HG03469 (cell line): ENCODE data around the gene DUSP10.

Experiments
- ATAC-seq: cut with Tn5 transposase; IDR thresholded peaks from one replicate; pipeline ENCODE4 v1.9.1; 2021; ENCODE audit warnings: mild to moderate bottlenecking, moderate library complexity, moderate number of reproducible peaks; ENCODE audit not compliant: unreplicated experiment

Gene DUSP10

GRCh38 chr1:221735999-221736398 is 5.9 kb downstream of the DUSP10 start:
- ATAC-seq = no peak

GRCh38 chr1:221734187-221734586 is 7.7 kb downstream of the DUSP10 start:
- no peak for ATAC-seq

GRCh38 chr1:221732052-221732451 is 9.8 kb downstream of the DUSP10 start:
- no peak for ATAC-seq

DNA sequence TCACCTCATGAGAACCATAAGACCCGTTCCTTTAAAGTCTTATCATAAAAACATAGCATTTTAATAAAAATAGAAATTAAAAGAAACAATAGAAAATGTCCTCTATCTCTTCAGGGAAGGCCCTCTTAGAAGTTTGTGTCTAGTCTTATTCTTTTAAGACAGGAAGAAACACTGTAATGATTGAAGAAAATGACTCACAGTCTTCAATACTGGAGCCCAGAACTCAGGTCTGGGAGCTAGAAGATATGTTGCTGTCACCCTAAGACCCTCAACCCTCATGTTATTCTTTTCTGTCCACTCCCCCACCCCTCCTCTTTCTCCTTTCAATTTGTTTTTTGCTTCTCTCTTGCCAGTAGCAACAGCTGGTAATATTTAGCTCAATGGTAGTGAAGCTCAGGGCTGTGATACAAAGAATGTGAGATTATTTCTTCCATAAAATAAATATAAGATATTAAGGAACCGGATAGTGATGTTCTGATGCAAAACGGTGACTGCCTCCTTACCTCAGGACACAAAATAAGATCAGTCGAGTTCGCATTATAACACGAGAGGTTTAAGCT is 12.0 kb downstream of the DUSP10 start:
- no peak for ATAC-seq

GRCh38 chr1:221728037-221728505 is 13.8 kb downstream of the DUSP10 start:
- ATAC-seq = no peak

- ATAC-seq = no peak
Observed at GRCh38 chr1:221727146-221728036, 14.5 kb downstream of the DUSP10 start.

DNA sequence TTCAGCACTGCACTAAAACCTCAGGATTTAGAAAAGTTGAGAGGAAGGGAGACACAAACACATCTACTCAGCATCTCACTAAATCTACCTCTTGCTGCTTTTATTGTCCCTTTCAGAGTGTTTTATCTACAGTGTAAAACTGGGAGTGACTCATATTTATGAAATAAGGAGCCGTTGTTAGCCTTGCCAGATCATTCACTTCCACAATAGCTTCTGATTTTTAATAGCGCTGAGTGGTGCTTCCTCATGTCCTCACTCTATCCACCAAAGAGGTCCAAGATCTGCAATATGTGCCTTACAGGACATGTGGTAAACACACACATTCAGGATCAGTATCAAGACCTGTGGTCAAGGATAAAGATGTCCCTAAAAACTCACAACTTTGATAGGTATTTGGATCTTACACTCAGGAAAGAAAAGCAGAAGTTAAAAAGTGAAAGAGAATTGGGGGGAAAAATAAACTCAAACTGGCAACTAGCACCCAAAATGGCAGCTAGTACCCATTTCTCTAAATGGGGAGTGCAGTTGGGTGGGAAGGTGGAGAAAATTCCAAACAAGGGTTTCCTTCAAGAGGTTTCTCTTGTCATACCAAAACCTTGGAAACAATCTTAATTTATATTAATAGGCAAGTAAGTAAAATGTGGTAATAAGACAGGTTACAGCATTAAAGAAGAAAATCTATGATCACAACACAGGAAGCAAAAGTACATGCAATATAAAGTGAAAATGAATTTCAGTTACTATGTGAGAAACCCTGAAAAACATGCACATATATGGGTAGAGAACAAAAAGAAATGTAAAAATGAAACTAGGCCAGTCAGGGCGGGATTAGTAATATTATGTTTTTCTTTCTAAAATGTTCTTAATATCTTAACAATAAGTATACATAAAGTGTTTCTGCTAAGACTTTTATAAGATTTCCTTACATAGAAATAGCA is 15.9 kb downstream of the DUSP10 start:
- no peak for ATAC-seq

- no peak for ATAC-seq
Observed at GRCh38 chr1:221724931-221725605, 16.8 kb downstream of the DUSP10 start.

- ATAC-seq = no peak
Observed at GRCh38 chr1:221723848-221724236, 18.0 kb downstream of the DUSP10 start.

DNA sequence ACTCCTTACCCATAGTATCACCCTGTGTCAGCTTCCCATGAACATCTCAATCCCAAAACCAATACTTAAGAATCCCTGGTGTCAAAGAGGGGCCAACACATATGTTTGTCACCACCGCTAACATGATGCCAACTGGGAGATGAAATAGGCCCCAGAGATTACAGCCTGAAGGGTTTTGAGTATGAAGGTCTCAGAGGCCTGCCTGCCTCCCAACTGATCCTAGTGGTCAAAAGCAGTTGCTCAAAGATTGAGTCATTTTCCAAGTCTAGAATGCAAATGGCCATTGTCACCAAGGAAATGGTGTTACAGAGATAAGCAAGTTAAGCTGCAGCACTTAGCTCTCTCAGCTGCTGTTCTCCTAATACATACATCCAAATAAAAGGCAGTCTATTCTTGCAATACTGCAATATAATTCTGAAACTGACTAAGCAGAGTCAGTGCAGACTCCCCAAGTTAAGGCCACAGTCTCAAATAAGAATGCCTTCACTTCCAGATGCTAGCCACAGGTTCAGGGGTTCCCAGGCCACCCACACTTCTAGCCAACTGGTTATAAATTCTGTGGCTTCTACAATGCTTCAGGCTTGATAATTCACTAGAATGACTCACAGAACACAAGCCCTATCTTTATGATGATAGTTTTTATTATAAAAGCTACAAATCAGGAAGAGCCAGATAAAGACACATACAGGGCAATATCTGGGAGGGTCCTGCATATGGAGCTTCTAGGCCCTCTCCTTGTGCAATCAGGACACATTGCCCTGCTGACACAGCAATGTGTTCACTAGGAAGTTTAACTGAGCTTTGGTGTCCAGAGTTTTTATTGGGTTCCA is 18.7 kb downstream of the DUSP10 start:
- ATAC-seq = no peak

DNA sequence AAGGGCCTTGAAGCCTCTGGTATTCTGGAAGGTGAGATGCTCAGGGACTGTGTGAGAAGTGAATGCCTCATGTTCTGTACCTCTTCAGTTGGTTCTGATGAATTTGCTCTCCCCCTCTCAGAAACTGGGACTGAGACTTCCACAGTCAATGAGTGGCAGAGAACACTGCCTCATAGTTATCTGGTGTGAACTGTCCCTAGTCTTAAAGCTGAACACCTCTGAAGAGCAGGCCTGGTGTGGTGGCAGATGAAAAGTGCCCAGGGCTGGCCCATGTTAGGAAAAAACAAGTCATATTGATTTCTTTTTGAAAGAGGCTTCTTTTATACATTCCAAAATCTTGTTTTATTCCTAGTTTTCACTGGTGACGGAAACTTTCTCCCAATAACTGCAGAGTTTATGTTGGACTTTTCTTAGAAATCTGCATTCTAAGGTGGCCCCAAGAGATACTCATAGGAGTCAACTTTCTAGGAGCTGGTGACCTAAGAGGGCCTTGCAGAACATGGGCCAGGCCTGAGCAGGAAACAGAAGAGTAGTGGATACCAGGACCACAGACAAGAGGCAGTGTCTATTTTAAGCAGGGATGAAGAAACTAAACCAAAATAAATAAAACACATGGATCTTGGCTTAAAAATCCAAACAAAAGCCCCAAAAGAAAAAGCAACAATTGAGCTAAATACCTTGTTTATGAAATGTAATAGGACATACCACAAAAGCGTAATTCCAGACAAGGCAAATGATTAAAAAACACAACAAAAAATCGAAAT is 19.5 kb downstream of the DUSP10 start:
- ATAC-seq = no peak

GRCh38 chr1:221720545-221720944 is 21.3 kb downstream of the DUSP10 start:
- ATAC-seq = no peak

- ATAC-seq = no peak
Observed at GRCh38 chr1:221719987-221720386, 21.9 kb downstream of the DUSP10 start.

DNA sequence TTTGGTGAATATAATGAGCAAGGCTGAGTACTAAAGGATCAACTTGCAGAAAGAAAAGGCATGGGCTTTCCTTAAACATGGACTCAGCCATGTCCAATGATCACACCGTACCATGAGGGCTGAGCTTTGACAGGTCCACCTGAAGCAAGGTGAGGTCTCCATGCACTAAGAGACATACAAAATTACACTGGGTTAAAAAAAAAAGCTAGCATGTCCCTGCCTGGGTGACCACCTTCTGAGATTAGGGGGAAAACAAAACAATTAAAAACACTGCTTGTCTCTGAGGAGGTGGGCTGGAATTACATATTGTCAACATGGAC is 22.7 kb downstream of the DUSP10 start:
- ATAC-seq = no peak

DNA sequence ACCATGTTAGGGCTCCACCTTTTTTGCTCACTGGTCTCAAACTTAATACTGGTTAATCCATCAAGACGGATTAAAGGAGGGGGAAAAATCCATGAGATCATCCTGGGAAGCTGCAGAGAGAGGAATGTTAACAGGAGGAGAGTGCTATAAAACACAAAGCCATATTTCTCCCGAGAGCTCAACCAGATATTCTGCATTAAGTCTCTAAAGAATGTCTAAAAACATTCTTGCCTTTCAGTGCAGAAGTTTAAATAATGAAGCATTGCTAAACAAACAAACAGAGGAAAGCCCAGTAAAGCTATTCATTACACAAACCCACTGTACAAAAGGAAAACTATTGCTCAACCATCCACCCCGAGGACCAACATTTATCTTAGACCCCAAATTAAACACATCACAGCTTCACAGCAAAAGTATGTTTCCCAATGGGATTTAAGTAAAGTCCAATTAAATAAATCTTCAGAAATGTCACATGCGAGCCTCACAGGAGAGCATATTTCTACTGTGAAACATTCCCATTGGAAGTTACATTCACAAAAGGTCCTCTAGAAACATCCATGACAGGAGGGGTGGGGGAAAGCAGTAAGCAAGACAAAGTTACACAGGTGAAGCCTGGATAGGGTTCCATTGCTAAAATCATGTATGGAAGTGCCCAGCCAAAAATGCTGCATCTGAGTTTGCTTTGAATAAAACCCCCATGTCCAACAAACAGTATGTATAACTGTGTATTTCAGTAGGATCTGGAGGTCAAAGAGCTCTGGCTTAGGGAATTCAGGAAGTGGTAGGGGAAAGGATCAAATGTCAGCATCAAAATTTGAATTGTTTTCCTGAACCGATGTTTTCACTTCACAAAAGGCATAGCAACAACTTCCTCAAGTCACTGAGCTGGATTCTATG is 23.3 kb downstream of the DUSP10 start:
- ATAC-seq = no peak

- no peak for ATAC-seq
Observed at GRCh38 chr1:221717485-221717853, 24.4 kb downstream of the DUSP10 start.

- no peak for ATAC-seq
Observed at GRCh38 chr1:221716713-221717484, 25.0 kb downstream of the DUSP10 start.
